Endodermal cell (in vitro differentiated cells): ENCODE results near the gene EEF1G. TPM values are rescaled to one million over a fixed set of nuclear protein-coding genes. Genes with fewer than 3 reads are reported as not detected.

Source experiments
- DNase-seq: peaks from one replicate; pipeline ENCODE4 v3.0.0-alpha.2; 2017
- H3K27ac ChIP-seq: 2 replicates; pipeline ENCODE4 v1.5.1; 2013; ENCODE audit warnings: mild to moderate bottlenecking, low read depth, low read length, moderate library complexity
- H3K27me3 ChIP-seq: 2 replicates; pipeline ENCODE4 v1.6.1; 2013; ENCODE audit warnings: mild to moderate bottlenecking, low read length, moderate library complexity; ENCODE audit not compliant: insufficient read depth, control insufficient read depth, poor library complexity, severe bottlenecking
- H3K36me3 ChIP-seq: 2 replicates; pipeline ENCODE4 v1.7.0; 2013; ENCODE audit warnings: mild to moderate bottlenecking, low read length, moderate library complexity; ENCODE audit not compliant: control insufficient read depth, insufficient read depth
- H3K4me1 ChIP-seq: one replicate; pipeline ENCODE4 v1.7.0; 2013; ENCODE audit warnings: low read length; ENCODE audit not compliant: control insufficient read depth, insufficient read depth
- H3K4me3 ChIP-seq: 2 replicates; pipeline ENCODE4 v1.5.1; 2013; ENCODE audit warnings: mild to moderate bottlenecking, low read length, moderate library complexity
- H3K9ac ChIP-seq: 2 replicates; pipeline ENCODE4 v1.6.1; 2013; ENCODE audit warnings: mild to moderate bottlenecking, low read length, moderate library complexity; ENCODE audit not compliant: poor library complexity, severe bottlenecking; ENCODE audit errors: extremely low read depth
- H3K9me3 ChIP-seq: 2 replicates; pipeline ENCODE4 v1.6.1; 2013; ENCODE audit warnings: mild to moderate bottlenecking, low read length, moderate library complexity; ENCODE audit not compliant: control insufficient read depth
- H3K27ac Mint-ChIP-seq: 2 replicates; pipeline ENCODE4 v1.8.0; 2020; ENCODE audit warnings: mixed read lengths
- H3K27me3 Mint-ChIP-seq: 2 replicates; pipeline ENCODE4 v1.8.0; 2021; ENCODE audit warnings: mild to moderate bottlenecking, mixed read lengths; ENCODE audit not compliant: insufficient read depth
- H3K36me3 Mint-ChIP-seq: 2 replicates; pipeline ENCODE4 v1.8.0; 2020; ENCODE audit warnings: low read depth, mixed read lengths
- H3K4me1 Mint-ChIP-seq: 2 replicates; pipeline ENCODE4 v1.8.0; 2020; ENCODE audit warnings: mixed read lengths
- H3K4me3 Mint-ChIP-seq: 2 replicates; pipeline ENCODE4 v1.8.0; 2020; ENCODE audit warnings: mild to moderate bottlenecking, moderate library complexity, mixed read lengths
- H3K9me3 Mint-ChIP-seq: 2 replicates; pipeline ENCODE4 v1.8.0; 2020; ENCODE audit warnings: mild to moderate bottlenecking, mixed read lengths
- whole genome bisulfite sequencing, 2 experiments: methylation state at CpG; one replicate each; pipeline versions ENCODE4 v1.1.5 to v1.1.7; 2013; ENCODE audit warnings: missing lambda C conversion rate in 2 of 2, mixed read lengths in 1 of 2; ENCODE audit not compliant: insufficient coverage in 1 of 2, insufficient read length in 1 of 2; 5-methylcytosine and 5-hydroxymethylcytosine counted together
- total RNA-seq, 2 donors: library from RNA; stranded (reverse); fragmentation: NEBNext Ultra II Directional in 1 of 2; extraction: Animal tissue kit (Norgen Biotek cat#: 25700) in 1 of 2; gene quantifications; 2 replicates in 1 of 2; 3 replicates in 1 of 2; pipeline ENCODE4 v1.2.1, GENCODE V29; 2021
- TF ChIP-seq, protein P1 (sequence below): fragments of 200-600 bp; sonication (generic); conservative IDR thresholded peaks from 2 replicates; pipeline ENCODE4 v1.5.0; 2021; ENCODE audit warnings: antibody characterized with exemption, mild to moderate bottlenecking

Gene EEF1G
- total RNA-seq, 2 donors from 2014 or later = 1,705 to 1,818 TPM

GRCh38 chr11:62615521-62615920 lies 41.8 kb upstream of the EEF1G start:
- Mint-ChIP-seq H3K4me3 (no peak overlapping the region), H3K27me3 (no peaks in the 10 kb centered on the region), H3K27ac (no peak overlapping the region), H3K4me1 (peaks cover 22% of the 10 kb centered on the region), H3K36me3 (peaks cover 11% of the 10 kb centered on the region), H3K9me3 (no peaks in the 10 kb centered on the region)
- Histone ChIP-seq H3K27ac (no peak overlapping the region), H3K4me3 (no peak overlapping the region), H3K9me3 (no peaks in the 10 kb centered on the region), H3K4me1 (peaks cover 7% of the 10 kb centered on the region), H3K9ac (no peak overlapping the region), H3K27me3 (no peaks in the 10 kb centered on the region), H3K36me3 (no peaks in the 10 kb centered on the region)
- WGBS, 2 experiments = 91 to 98% methylated on average over 5 to 7 of the region's 7 CpGs
- no peak for DNase-seq
- TF ChIP-seq, protein P1, sequence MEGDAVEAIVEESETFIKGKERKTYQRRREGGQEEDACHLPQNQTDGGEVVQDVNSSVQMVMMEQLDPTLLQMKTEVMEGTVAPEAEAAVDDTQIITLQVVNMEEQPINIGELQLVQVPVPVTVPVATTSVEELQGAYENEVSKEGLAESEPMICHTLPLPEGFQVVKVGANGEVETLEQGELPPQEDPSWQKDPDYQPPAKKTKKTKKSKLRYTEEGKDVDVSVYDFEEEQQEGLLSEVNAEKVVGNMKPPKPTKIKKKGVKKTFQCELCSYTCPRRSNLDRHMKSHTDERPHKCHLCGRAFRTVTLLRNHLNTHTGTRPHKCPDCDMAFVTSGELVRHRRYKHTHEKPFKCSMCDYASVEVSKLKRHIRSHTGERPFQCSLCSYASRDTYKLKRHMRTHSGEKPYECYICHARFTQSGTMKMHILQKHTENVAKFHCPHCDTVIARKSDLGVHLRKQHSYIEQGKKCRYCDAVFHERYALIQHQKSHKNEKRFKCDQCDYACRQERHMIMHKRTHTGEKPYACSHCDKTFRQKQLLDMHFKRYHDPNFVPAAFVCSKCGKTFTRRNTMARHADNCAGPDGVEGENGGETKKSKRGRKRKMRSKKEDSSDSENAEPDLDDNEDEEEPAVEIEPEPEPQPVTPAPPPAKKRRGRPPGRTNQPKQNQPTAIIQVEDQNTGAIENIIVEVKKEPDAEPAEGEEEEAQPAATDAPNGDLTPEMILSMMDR = no peak

DNA sequence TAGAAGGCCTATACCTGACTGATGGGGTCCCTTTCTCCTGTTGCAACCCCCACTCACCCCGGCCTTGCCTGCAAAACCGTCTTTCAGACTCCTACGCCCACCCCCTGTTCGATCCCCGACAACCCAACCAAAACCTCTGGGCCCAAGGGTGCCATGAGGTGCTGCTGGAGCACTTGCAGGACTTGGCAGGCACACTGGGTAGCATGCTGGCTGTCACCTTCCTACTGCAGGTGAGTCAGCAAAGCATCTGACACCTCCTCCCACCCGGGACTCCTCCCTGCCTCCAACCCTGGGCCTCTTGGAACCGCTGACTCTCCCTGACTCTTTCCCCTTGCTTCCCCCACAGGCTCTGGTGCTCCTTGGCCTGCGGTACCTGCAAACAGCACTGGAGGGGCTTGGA lies 40.6 kb upstream of the EEF1G start:
- H3K36me3 Mint-ChIP-seq = peaks cover 14% of the 10 kb centered on the region
- Histone ChIP-seq H3K36me3 (no peaks in the 10 kb centered on the region), H3K9ac (no peak overlapping the region), H3K4me1 (peaks cover 7% of the 10 kb centered on the region), H3K27ac (no peak overlapping the region), H3K27me3 (no peaks in the 10 kb centered on the region), H3K4me3 (no peak overlapping the region), H3K9me3 (no peaks in the 10 kb centered on the region)
- no peaks in the 10 kb centered on the region for H3K9me3 Mint-ChIP-seq
- peak; percentile 89 for DNase-seq
- H3K4me1 Mint-ChIP-seq = peaks cover 22% of the 10 kb centered on the region
- peak overlapping the region; percentile 91 for H3K27ac Mint-ChIP-seq
- no peak overlapping the region for H3K4me3 Mint-ChIP-seq
- WGBS, 2 experiments = 66 to 85% methylated on average over 6 to 8 of the region's 8 CpGs
- no peaks in the 10 kb centered on the region for H3K27me3 Mint-ChIP-seq
- TF ChIP-seq, protein P1 = no peak

DNA sequence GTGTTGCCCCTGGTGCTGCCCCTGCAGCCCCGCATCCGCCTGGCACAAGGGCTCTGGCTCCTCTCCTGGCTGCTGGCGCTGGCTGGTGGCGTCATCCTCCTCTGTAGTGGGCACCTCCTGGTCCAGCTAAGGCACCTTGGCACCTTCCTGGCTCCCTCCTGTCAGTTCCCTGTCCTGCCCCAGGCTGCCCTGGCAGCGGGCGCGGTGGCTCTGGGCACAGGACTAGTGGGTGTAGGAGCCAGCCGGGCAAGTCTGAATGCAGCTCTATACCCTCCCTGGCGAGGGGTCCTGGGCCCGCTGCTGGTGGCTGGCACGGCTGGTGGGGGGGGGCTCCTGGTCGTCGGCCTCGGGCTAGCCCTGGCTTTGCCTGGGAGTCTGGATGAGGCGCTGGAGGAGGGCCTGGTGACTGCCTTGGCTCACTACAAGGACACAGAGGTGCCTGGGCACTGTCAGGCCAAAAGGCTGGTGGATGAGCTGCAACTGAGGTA lies 39.6 kb upstream of the EEF1G start:
- peaks cover 9% of the 10 kb centered on the region for H3K36me3 Mint-ChIP-seq
- Histone ChIP-seq H3K4me1 (peaks cover 7% of the 10 kb centered on the region), H3K27me3 (no peaks in the 10 kb centered on the region), H3K4me3 (no peak overlapping the region), H3K9me3 (no peaks in the 10 kb centered on the region), H3K36me3 (no peaks in the 10 kb centered on the region), H3K9ac (no peak overlapping the region), H3K27ac (no peak overlapping the region)
- H3K4me3 Mint-ChIP-seq = peak overlapping the region; percentile 74
- H3K27ac Mint-ChIP-seq = peak overlapping the region; percentile 91
- WGBS, 2 experiments = 91 to 94% methylated on average over 8 to 15 of the region's 15 CpGs
- no peaks in the 10 kb centered on the region for H3K9me3 Mint-ChIP-seq
- no peak for DNase-seq
- TF ChIP-seq, protein P1 = no peak
- H3K4me1 Mint-ChIP-seq = peaks cover 22% of the 10 kb centered on the region
- H3K27me3 Mint-ChIP-seq = no peaks in the 10 kb centered on the region
